Natural killer cell (primary cell): ENCODE measurements around the gene PIM3. TPM values are rescaled to one million over a fixed set of nuclear protein-coding genes. Genes with fewer than 3 reads are reported as not detected.
A peak's percentile ranks its signal among the peaks of the same experiment; 100 is the strongest.

Experiments used
- ATAC-seq, 3 donors: fragments of 150-1000 bp in 2 of 3; fragments of 200-7000 bp in 1 of 3; cut with Tn5 transposase; 1 replicate in 1 of 3; 2 replicates in 2 of 3; pipeline ENCODE4 v1.10.0; 2021; ENCODE audit warnings: mild to moderate bottlenecking in 2 of 3, moderate library complexity in 2 of 3
- DNase-seq, 2 donors: peaks; one replicate each; pipeline versions ENCODE4 v3.0.0 to v3.0.0-alpha.2; 2013 to 2021; ENCODE audit warnings: mixed read lengths in 1 of 2
- H3K27ac ChIP-seq: one replicate; pipeline ENCODE4 v1.5.1; 2013; ENCODE audit warnings: mild to moderate bottlenecking, low read length
- H3K27me3 ChIP-seq: one replicate; pipeline ENCODE4 v1.6.1; 2013; ENCODE audit warnings: low read length; ENCODE audit not compliant: control insufficient read depth, insufficient read depth
- H3K36me3 ChIP-seq: one replicate; pipeline ENCODE4 v1.6.1; 2013; ENCODE audit warnings: low read length; ENCODE audit not compliant: control insufficient read depth, insufficient read depth
- H3K4me1 ChIP-seq: one replicate; pipeline ENCODE4 v1.6.1; 2013; ENCODE audit warnings: low read length; ENCODE audit not compliant: control insufficient read depth, insufficient read depth
- H3K4me3 ChIP-seq: one replicate; pipeline ENCODE4 v1.5.1; 2013; ENCODE audit warnings: low read length
- H3K9me3 ChIP-seq: one replicate; pipeline ENCODE4 v1.6.1; 2013; ENCODE audit warnings: low read length; ENCODE audit not compliant: control insufficient read depth, insufficient read depth
- H3K27ac Mint-ChIP-seq, 2 donors: one replicate each; pipeline ENCODE4 v1.8.0; 2022; ENCODE audit warnings: mild to moderate bottlenecking in 2 of 2, mixed read lengths in 2 of 2, moderate library complexity in 1 of 2
- H3K27me3 Mint-ChIP-seq, 2 donors: one replicate each; pipeline ENCODE4 v1.8.0; 2022; ENCODE audit warnings: low read depth in 2 of 2, mixed read lengths in 2 of 2
- H3K36me3 Mint-ChIP-seq: one replicate; pipeline ENCODE4 v1.8.0; 2022; ENCODE audit warnings: mixed read lengths
- H3K4me1 Mint-ChIP-seq, 2 donors: one replicate each; pipeline ENCODE4 v1.8.0; 2022; ENCODE audit warnings: mixed read lengths in 2 of 2
- H3K4me3 Mint-ChIP-seq: one replicate; pipeline ENCODE4 v1.8.0; 2022; ENCODE audit warnings: mild to moderate bottlenecking, moderate library complexity, mixed read lengths
- H3K9me3 Mint-ChIP-seq, 2 donors: one replicate each; pipeline ENCODE4 v1.8.0; 2022; ENCODE audit warnings: mixed read lengths in 2 of 2
- WGBS: methylation state at CpG from one replicate; pipeline ENCODE4 v1.1.7; 2013; ENCODE audit warnings: missing lambda C conversion rate; ENCODE audit not compliant: insufficient coverage; 5-methylcytosine and 5-hydroxymethylcytosine counted together
- intact Hi-C: fragments of 100-400 bp; cut with micrococcal nuclease; formaldehyde crosslinking; loops from one replicate; pipeline ENCODE4 v1.14.2; 2022
- total RNA-seq, 4 donors: library from RNA; stranded (reverse); fragments of 120-200 nt in 1 of 4; gene quantifications; one replicate each; pipeline versions ENCODE4 v1.2.3 to v1.2.4, GENCODE V29; 2013 to 2022
- TF ChIP-seq, protein P1 (sequence below): fragments of 200-600 bp; IDR thresholded peaks from one replicate; pipeline ENCODE4 v1.8.0; 2022; ENCODE audit warnings: antibody characterized with exemption

PIM3 gene
- total RNA-seq, 3 donors from 2014 or later (not counting 1 experiment from before 2014, with no cell fraction given), result 107 to 130 (median 129) TPM

DNA sequence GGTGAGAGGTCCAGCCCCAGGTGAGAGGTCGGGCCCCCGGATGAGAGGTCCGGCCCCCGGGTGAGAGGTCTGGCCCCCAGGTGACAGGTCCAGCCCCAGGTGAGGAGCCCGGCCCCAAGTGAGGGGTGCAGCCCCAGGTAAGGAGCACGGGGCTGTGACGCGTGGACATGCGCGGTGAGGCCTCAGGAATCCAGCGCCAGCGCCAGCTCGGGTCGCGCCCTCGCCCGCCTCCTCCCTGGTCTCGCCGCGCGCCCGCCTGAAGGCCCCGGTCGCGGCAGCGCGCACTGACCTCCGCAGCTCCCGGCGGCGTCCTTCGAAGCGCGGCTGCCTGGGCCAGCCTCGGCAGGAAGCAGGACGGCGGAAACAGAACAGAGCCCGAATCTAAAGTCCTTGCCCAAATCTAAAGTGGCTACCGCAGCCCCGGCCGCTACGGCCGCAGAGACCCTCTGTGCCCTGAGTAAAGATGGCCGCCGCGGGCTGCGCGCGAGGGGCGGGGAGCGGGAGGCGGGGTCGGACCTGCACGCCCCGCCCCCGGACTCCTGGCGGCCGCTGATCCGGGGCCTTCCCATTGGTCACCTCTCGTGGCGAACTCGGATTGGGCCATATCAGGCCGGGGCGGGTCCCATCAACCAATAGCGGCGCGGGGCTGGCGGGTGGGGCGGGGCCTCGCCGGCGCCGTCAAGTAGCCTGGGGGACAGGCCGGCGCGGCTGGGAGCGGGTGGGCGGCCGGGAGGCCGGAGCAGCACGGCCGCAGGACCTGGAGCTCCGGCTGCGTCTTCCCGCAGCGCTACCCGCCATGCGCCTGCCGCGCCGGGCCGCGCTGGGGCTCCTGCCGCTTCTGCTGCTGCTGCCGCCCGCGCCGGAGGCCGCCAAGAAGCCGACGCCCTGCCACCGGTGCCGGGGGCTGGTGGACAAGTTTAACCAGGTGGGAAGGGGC is 42.3 kb upstream of the PIM3 start, which contains the start of the genes ALG12 and CRELD2:
Gene ALG12 (minus strand): TSS at position 465 of the 937 bp plus-strand sequence. CDS start 4,673 bp downstream, outside the sequence.
Gene CRELD2 (plus strand): TSS at position 661 of the 937 bp plus-strand sequence. CDS start 136 bp downstream, at position 797.
- H3K4me1 Mint-ChIP-seq, result peaks cover 0 to 11% of the 10 kb centered on the region in 2 donors
- H3K4me3 Mint-ChIP-seq, result peak within 1 kb of the TSS; percentile 86
- Histone ChIP-seq H3K4me1 (peaks cover 26% of the 10 kb centered on the region), H3K27ac (peak within 1 kb of the TSS; percentile 84), H3K36me3 (peaks cover 18% of the 10 kb centered on the region), H3K27me3 (no peaks in the 10 kb centered on the region), H3K4me3 (peak within 1 kb of the TSS; percentile 76), H3K9me3 (no peaks in the 10 kb centered on the region)
- no peaks in the 10 kb centered on the region for H3K9me3 Mint-ChIP-seq
- DNase-seq (peak; percentile 96 to 97), ATAC-seq (peak; percentile 96 to 99 (median 97))
- no peaks in the 10 kb centered on the region for H3K36me3 Mint-ChIP-seq
- under 1% methylated on average over 103 of the region's 103 CpGs for WGBS
- intact Hi-C loops, result loop anchor here (1.0 to 10.0 kb wide), 2 partner anchors 63 to 151 kb away; partner anchors contain the start of gene ZBED4
- H3K27ac Mint-ChIP-seq, result peak within 1 kb of the TSS; percentile 70 to 88
- H3K27me3 Mint-ChIP-seq, result no peaks in the 10 kb centered on the region
- TF ChIP-seq, protein P1, sequence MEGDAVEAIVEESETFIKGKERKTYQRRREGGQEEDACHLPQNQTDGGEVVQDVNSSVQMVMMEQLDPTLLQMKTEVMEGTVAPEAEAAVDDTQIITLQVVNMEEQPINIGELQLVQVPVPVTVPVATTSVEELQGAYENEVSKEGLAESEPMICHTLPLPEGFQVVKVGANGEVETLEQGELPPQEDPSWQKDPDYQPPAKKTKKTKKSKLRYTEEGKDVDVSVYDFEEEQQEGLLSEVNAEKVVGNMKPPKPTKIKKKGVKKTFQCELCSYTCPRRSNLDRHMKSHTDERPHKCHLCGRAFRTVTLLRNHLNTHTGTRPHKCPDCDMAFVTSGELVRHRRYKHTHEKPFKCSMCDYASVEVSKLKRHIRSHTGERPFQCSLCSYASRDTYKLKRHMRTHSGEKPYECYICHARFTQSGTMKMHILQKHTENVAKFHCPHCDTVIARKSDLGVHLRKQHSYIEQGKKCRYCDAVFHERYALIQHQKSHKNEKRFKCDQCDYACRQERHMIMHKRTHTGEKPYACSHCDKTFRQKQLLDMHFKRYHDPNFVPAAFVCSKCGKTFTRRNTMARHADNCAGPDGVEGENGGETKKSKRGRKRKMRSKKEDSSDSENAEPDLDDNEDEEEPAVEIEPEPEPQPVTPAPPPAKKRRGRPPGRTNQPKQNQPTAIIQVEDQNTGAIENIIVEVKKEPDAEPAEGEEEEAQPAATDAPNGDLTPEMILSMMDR, result no peak

DNA sequence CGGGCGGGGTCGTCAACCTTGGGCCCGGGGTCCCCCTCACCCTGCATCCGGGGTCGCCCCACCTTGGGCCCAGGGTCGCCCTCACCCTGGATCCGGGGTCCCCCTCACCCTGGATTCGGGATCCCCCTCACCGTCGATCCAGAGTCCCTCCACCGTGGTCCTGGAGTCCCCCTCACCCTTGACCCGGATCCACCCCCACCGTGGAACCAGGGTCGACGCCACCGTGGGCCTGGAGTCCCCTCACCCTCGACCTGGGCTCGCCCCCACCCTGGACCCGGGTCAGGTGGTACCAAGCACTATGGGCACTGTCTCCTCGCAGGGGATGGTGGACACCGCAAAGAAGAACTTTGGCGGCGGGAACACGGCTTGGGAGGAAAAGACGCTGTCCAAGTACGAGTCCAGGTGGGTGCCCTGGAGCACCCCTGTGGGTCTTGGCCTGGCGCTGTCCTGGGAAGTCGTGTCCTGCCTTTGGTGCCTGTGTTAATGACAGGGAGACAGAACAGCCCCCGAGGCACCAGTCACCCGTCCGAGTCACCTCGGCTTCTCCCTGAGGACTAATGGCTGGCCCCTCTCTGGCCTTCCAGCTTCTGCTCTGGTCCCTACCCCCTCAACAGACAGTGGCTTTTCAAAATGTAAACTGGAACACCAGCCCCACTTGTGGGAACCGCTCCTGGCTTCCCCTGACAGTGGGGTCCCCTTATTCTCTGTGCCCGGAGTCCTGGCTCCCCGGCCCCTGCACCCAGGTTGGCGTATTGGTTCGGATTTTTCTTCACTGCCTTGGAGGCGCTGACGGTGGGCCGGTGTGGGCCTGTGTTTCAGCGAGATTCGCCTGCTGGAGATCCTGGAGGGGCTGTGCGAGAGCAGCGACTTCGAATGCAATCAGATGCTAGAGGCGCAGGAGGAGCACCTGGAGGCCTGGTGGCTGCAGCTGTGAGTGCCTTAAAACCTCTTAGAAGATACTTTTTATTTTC is 41.4 kb upstream of the PIM3 start:
- peak overlapping the region; percentile 82 for H3K4me3 Mint-ChIP-seq
- intact Hi-C loops, result loop anchor here (1.0 to 10.0 kb wide), 2 partner anchors 64 to 152 kb away; partner anchors contain the start of gene ZBED4
- WGBS, result 52% methylated on average over 47 of the region's 47 CpGs

DNA sequence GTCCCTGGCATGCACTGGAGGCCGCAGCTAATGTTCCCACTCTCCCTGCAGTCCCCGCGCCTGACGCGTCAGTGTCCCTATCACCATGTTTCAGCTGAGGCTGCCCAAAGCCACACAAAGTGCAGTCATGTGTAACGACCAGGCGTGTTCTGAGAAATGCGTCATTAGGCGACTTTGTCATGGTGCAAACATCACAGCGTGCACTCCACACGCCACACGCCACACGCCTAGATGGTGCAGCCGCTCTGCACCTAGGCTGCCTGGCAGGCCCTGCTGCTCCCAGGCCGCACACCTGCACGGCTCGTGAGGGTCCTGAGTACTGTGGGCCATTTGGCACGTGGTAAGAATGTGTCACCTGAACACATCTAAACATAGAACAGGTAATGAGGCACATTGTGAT is 39.7 kb upstream of the PIM3 start:
- H3K4me1 ChIP-seq, result peaks cover 36% of the 10 kb centered on the region
- H3K4me1 Mint-ChIP-seq, result peaks cover 10 to 21% of the 10 kb centered on the region in 2 donors
- intact Hi-C loops, result no loop called here
- no peak overlapping the region for H3K4me3 ChIP-seq
- H3K27me3 Mint-ChIP-seq, result no peaks in the 10 kb centered on the region
- H3K27me3 ChIP-seq, result no peaks in the 10 kb centered on the region
- no peak for ATAC-seq
- 95% methylated on average over 18 of the region's 18 CpGs for WGBS
- H3K27ac Mint-ChIP-seq, result no peak overlapping the region
- no peak overlapping the region for H3K27ac ChIP-seq
- no peak overlapping the region for H3K4me3 Mint-ChIP-seq
- DNase-seq, result no peak
- H3K36me3 ChIP-seq, result peaks cover 15% of the 10 kb centered on the region
- TF ChIP-seq, protein P1, result no peak
- no peaks in the 10 kb centered on the region for H3K9me3 ChIP-seq
- H3K9me3 Mint-ChIP-seq, result no peaks in the 10 kb centered on the region
- no peaks in the 10 kb centered on the region for H3K36me3 Mint-ChIP-seq

More for the DNA sequence above, 41.4 kb upstream of the PIM3 start:
- H3K9me3 Mint-ChIP-seq, result no peaks in the 10 kb centered on the region
- peak overlapping the region; percentile 59 for H3K4me3 ChIP-seq
- no peaks in the 10 kb centered on the region for H3K27me3 ChIP-seq
- peaks cover 15% of the 10 kb centered on the region for H3K36me3 ChIP-seq
- no peak for DNase-seq
- H3K27me3 Mint-ChIP-seq, result no peaks in the 10 kb centered on the region
- no peaks in the 10 kb centered on the region for H3K36me3 Mint-ChIP-seq
- H3K4me1 Mint-ChIP-seq, result peaks cover 0 to 11% of the 10 kb centered on the region in 2 donors
- H3K27ac Mint-ChIP-seq, result peak overlapping the region; percentile 62 to 88
- ATAC-seq, result no peak
- no peaks in the 10 kb centered on the region for H3K9me3 ChIP-seq
- TF ChIP-seq, protein P1, result no peak
- H3K4me1 ChIP-seq, result peaks cover 26% of the 10 kb centered on the region
- no peak overlapping the region for H3K27ac ChIP-seq
